GM23338 (cell line): ENCODE data around the gene RASGRF2.

Experiments
- EZH2phosphoT487 ChIP-seq: fragments of 200-600 bp; sonication (generic); IDR thresholded peaks from one replicate; pipeline ENCODE4 v1.8.1; 2018; ENCODE audit warnings: antibody characterized with exemption; ENCODE audit not compliant: unreplicated experiment
- POLR2AphosphoS5 ChIP-seq: IDR thresholded peaks from 2 replicates; pipeline ENCODE4 v1.6.1; 2016; ENCODE audit warnings: antibody characterized with exemption, low read depth
- TF ChIP-seq, protein P1 (sequence below), 2 experiments: fragments of 200-600 bp in 1 of 2; sonication (generic) in 1 of 2; conservative IDR thresholded peaks; 2 replicates each; pipeline versions ENCODE4 v1.5.1 to v1.6.1; 2016 to 2017; ENCODE audit warnings: antibody characterized with exemption in 2 of 2, low read depth in 2 of 2, mild to moderate bottlenecking in 2 of 2, moderate library complexity in 1 of 2

DNA sequence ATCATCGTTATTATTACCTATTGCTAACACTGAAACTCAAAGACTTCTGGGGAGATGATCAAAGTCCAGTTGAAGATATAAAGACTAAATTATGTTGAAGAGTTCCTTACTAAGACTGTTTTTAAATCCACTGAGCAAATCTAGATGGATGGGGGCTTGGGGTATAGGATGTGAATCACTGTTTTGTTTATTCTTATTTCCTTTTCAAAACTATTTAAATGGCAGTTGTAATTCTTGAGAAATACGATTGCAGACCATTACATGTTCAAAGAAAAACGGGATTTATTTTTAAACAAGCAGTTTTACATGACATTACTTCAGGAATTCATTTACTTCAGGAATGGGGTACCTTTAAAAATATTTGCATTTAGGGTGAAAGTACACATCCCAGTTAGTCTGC is 4.3 kb downstream of the RASGRF2 start:
- no peak for TF ChIP-seq POLR2AphosphoS5
- TF ChIP-seq, protein P1, sequence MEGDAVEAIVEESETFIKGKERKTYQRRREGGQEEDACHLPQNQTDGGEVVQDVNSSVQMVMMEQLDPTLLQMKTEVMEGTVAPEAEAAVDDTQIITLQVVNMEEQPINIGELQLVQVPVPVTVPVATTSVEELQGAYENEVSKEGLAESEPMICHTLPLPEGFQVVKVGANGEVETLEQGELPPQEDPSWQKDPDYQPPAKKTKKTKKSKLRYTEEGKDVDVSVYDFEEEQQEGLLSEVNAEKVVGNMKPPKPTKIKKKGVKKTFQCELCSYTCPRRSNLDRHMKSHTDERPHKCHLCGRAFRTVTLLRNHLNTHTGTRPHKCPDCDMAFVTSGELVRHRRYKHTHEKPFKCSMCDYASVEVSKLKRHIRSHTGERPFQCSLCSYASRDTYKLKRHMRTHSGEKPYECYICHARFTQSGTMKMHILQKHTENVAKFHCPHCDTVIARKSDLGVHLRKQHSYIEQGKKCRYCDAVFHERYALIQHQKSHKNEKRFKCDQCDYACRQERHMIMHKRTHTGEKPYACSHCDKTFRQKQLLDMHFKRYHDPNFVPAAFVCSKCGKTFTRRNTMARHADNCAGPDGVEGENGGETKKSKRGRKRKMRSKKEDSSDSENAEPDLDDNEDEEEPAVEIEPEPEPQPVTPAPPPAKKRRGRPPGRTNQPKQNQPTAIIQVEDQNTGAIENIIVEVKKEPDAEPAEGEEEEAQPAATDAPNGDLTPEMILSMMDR (conservative IDR thresholded peaks at IDR 0.05; ENCODE audit: low read depth in 2 of 2): no peak
- TF ChIP-seq EZH2phosphoT487: no peak
